Measurements from ENCODE around the gene KRT34. TPM values are rescaled to one million over a fixed set of nuclear protein-coding genes. Genes with fewer than 3 reads are reported as not detected.
"Not testable (repeated sequence)": the region's sequence is repeated elsewhere in the genome, so short reads cannot be mapped to it uniquely, and the experiment has no call there.

The KRT34 gene
- total RNA-seq, 1 experiment from 2014 or later, result 7.6 TPM

- DNase-seq (ENCODE audit: low read depth), result peak; percentile 100
Observed at GRCh38 chr17:41404024-41404671, 22.0 kb upstream of the KRT34 start.

- DNase-seq (ENCODE audit: low read depth), result peak; percentile 86
Observed at GRCh38 chr17:41403404-41404023, 21.4 kb upstream of the KRT34 start.

- peak; percentile 90 for DNase-seq (ENCODE audit: low read depth)
Observed at GRCh38 chr17:41402161-41402560, 20.1 kb upstream of the KRT34 start.

GRCh38 chr17:41396996-41397660, 15.0 kb upstream of the KRT34 start, which contains the start of gene KRT31:
Gene KRT31, minus strand, starts transcription at chr17:41397608. Its CDS starts 69 bp downstream, at chr17:41397539.
- no peak for DNase-seq (ENCODE audit: low read depth)

- no peak for DNase-seq (ENCODE audit: low read depth)
Observed at GRCh38 chr17:41396340-41396739, 14.2 kb upstream of the KRT34 start.

- DNase-seq (ENCODE audit: low read depth), result no peak
Observed at GRCh38 chr17:41395611-41396010, 13.5 kb upstream of the KRT34 start.

- DNase-seq (ENCODE audit: low read depth), result not testable (repeated sequence)
Observed at GRCh38 chr17:41395044-41395443, 12.9 kb upstream of the KRT34 start.

GRCh38 chr17:41394254-41394996, 12.3 kb upstream of the KRT34 start:
- DNase-seq (ENCODE audit: low read depth), result peak; percentile 45

GRCh38 chr17:41393826-41394225, 11.7 kb upstream of the KRT34 start:
- no peak for DNase-seq (ENCODE audit: low read depth)

GRCh38 chr17:41393294-41393693, 11.2 kb upstream of the KRT34 start:
- no peak for DNase-seq (ENCODE audit: low read depth)

GRCh38 chr17:41392278-41392677, 10.2 kb upstream of the KRT34 start:
- DNase-seq (ENCODE audit: low read depth), result peak; percentile 69

GRCh38 chr17:41391535-41391934, 9.4 kb upstream of the KRT34 start:
- DNase-seq (ENCODE audit: low read depth), result no peak

GRCh38 chr17:41390411-41390938, 8.4 kb upstream of the KRT34 start:
- DNase-seq (ENCODE audit: low read depth), result no peak

GRCh38 chr17:41387670-41388069, 5.6 kb upstream of the KRT34 start:
- no peak for DNase-seq (ENCODE audit: low read depth)

- DNase-seq (ENCODE audit: low read depth), result no peak
Observed at GRCh38 chr17:41386227-41386626, 4.1 kb upstream of the KRT34 start.

- DNase-seq (ENCODE audit: low read depth), result no peak
Observed at GRCh38 chr17:41383690-41384089, 1.6 kb upstream of the KRT34 start.

GRCh38 chr17:41382394-41382793, 288 bp upstream of the KRT34 start:
- DNase-seq (ENCODE audit: low read depth), result peak; percentile 58

- peak; percentile 96 for DNase-seq (ENCODE audit: low read depth)
Observed at GRCh38 chr17:41380091-41380490, 2.0 kb downstream of the KRT34 start.

GRCh38 chr17:41377546-41377945, 4.6 kb downstream of the KRT34 start:
- peak; percentile 64 for DNase-seq (ENCODE audit: low read depth)

- no peak for DNase-seq (ENCODE audit: low read depth)
Observed at GRCh38 chr17:41369713-41370112, 12.4 kb downstream of the KRT34 start, which contains the start of gene KRT33B. Gene KRT33B, minus strand, starts transcription at chr17:41369813. Its CDS starts 63 bp downstream, at chr17:41369750.

- no peak for DNase-seq (ENCODE audit: low read depth)
Observed at GRCh38 chr17:41369023-41369422, 13.1 kb downstream of the KRT34 start.

All from M059J (cell line).